ENCODE data around the gene CACNA1G. TPM values are rescaled to one million over a fixed set of nuclear protein-coding genes. Genes with fewer than 3 reads are reported as not detected.

Gene CACNA1G
- total RNA-seq, 1 experiment from 2014 or later = 6.7 TPM

DNA sequence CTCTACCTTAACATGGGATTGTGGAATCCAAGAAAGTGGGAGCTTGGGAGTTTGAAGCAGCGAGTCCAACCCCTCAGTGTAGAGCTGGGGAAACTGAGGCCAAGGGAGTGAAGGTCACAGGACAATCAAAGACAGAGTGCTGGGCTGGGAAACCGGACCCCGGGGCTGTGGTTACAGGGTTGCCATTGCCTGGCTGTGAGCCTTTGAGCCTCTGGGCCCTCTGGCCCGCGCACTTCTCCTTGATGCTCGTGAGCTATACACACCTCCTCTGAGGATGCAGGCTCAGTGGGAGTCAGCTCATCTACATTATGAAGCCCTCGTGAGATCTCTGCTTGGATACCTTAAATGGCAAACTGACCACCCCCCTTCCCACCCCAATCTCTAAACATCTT, 76.3 kb downstream of the CACNA1G start (continued):
- TF ChIP-seq, protein P1, sequence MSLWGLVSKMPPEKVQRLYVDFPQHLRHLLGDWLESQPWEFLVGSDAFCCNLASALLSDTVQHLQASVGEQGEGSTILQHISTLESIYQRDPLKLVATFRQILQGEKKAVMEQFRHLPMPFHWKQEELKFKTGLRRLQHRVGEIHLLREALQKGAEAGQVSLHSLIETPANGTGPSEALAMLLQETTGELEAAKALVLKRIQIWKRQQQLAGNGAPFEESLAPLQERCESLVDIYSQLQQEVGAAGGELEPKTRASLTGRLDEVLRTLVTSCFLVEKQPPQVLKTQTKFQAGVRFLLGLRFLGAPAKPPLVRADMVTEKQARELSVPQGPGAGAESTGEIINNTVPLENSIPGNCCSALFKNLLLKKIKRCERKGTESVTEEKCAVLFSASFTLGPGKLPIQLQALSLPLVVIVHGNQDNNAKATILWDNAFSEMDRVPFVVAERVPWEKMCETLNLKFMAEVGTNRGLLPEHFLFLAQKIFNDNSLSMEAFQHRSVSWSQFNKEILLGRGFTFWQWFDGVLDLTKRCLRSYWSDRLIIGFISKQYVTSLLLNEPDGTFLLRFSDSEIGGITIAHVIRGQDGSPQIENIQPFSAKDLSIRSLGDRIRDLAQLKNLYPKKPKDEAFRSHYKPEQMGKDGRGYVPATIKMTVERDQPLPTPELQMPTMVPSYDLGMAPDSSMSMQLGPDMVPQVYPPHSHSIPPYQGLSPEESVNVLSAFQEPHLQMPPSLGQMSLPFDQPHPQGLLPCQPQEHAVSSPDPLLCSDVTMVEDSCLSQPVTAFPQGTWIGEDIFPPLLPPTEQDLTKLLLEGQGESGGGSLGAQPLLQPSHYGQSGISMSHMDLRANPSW (CRISPR knock-in tag; conservative IDR thresholded peaks at IDR 0.05; ENCODE audit: low read depth) = no peak
- TF ChIP-seq, protein P2, sequence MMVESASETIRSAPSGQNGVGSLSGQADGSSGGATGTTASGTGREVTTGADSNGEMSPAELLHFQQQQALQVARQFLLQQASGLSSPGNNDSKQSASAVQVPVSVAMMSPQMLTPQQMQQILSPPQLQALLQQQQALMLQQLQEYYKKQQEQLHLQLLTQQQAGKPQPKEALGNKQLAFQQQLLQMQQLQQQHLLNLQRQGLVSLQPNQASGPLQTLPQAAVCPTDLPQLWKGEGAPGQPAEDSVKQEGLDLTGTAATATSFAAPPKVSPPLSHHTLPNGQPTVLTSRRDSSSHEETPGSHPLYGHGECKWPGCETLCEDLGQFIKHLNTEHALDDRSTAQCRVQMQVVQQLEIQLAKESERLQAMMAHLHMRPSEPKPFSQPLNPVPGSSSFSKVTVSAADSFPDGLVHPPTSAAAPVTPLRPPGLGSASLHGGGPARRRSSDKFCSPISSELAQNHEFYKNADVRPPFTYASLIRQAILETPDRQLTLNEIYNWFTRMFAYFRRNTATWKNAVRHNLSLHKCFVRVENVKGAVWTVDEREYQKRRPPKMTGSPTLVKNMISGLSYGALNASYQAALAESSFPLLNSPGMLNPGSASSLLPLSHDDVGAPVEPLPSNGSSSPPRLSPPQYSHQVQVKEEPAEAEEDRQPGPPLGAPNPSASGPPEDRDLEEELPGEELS (CRISPR knock-in tag; IDR thresholded peaks at IDR 0.05) = no peak

DNA sequence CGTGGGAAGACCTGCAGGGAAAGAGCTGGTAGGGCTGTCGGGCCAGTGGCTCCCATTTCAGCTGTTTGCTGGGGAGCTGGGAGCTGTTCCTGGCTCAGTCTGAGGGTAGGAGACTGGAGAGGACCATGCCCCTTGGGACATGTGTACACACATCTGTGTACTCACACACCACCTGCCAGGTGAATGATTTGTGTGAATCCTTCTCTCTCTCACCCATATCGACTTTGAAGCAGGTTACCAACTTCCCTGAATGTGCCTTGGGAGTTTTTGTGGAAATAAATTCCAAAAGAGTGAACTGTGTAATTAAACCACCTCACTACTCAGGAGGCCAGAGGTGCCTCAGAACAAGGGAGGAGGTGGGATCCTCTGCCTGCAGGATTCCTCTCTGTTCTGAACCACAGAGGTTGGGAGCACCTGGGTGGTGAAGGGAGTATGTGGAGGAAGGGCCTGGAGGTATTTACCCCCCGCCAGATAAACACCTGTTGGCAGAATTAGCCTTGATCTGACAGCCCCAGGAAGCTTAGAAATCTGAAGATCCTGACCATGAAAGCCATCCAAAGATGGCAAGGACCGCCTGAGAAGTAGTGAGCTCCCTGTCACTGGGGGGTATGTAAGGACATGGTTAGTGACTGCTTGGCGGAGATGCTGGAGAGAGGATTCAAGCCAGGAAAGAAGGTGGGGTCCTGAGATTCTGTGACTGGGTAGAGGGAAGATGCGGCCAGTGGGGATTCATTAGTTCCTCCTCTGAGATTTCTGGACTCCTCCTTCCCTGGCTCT, 77.5 kb downstream of the CACNA1G start:
- no peak for TF ChIP-seq FOXJ3 (CRISPR knock-in tag; IDR thresholded peaks at IDR 0.05; ENCODE audit: borderline replicate concordance)
- TF ChIP-seq, protein P3, sequence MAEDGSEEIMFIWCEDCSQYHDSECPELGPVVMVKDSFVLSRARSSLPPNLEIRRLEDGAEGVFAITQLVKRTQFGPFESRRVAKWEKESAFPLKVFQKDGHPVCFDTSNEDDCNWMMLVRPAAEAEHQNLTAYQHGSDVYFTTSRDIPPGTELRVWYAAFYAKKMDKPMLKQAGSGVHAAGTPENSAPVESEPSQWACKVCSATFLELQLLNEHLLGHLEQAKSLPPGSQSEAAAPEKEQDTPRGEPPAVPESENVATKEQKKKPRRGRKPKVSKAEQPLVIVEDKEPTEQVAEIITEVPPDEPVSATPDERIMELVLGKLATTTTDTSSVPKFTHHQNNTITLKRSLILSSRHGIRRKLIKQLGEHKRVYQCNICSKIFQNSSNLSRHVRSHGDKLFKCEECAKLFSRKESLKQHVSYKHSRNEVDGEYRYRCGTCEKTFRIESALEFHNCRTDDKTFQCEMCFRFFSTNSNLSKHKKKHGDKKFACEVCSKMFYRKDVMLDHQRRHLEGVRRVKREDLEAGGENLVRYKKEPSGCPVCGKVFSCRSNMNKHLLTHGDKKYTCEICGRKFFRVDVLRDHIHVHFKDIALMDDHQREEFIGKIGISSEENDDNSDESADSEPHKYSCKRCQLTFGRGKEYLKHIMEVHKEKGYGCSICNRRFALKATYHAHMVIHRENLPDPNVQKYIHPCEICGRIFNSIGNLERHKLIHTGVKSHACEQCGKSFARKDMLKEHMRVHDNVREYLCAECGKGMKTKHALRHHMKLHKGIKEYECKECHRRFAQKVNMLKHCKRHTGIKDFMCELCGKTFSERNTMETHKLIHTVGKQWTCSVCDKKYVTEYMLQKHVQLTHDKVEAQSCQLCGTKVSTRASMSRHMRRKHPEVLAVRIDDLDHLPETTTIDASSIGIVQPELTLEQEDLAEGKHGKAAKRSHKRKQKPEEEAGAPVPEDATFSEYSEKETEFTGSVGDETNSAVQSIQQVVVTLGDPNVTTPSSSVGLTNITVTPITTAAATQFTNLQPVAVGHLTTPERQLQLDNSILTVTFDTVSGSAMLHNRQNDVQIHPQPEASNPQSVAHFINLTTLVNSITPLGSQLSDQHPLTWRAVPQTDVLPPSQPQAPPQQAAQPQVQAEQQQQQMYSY (CRISPR knock-in tag; IDR thresholded peaks at IDR 0.05) = no peak
- TF ChIP-seq RORB (CRISPR knock-in tag; IDR thresholded peaks at IDR 0.05) = no peak
- no peak for TF ChIP-seq MYBL2 (CRISPR knock-in tag; IDR thresholded peaks at IDR 0.05)
- TF ChIP-seq, protein P1 (CRISPR knock-in tag; conservative IDR thresholded peaks at IDR 0.05; ENCODE audit: low read depth) = no peak
- TF ChIP-seq NFATC4 (CRISPR knock-in tag; IDR thresholded peaks at IDR 0.05) = no peak
- TF ChIP-seq TEAD1 (CRISPR knock-in tag; IDR thresholded peaks at IDR 0.05) = no peak
- TF ChIP-seq HMGA2 (CRISPR knock-in tag; IDR thresholded peaks at IDR 0.05) = no peak
- TF ChIP-seq ZNF671 (CRISPR knock-in tag; IDR thresholded peaks at IDR 0.05) = no peak
- H3K4me1 Mint-ChIP-seq = peaks cover 8% of the 10 kb centered on the region
- DNase-seq (ENCODE audit: low spot score) = no peak
- no peak overlapping the region for H3K27ac Mint-ChIP-seq
- CTCF ChIA-PET = interaction anchor here (1.3 to 8.8 kb wide), 4 partner anchors 12 to 87 kb away, joined by 4 to 82 read pairs (median 13); no protein-coding TSS in a partner anchor
- no peak overlapping the region for H3K4me3 Mint-ChIP-seq
- no peaks in the 10 kb centered on the region for H3K9me3 Mint-ChIP-seq
- POLR2A ChIA-PET = no interaction called here
- peaks cover 45% of the 10 kb centered on the region for H3K27me3 Mint-ChIP-seq (ENCODE audit: low read depth)
- H3K36me3 Mint-ChIP-seq = no peaks in the 10 kb centered on the region
- no peak for ATAC-seq

DNA sequence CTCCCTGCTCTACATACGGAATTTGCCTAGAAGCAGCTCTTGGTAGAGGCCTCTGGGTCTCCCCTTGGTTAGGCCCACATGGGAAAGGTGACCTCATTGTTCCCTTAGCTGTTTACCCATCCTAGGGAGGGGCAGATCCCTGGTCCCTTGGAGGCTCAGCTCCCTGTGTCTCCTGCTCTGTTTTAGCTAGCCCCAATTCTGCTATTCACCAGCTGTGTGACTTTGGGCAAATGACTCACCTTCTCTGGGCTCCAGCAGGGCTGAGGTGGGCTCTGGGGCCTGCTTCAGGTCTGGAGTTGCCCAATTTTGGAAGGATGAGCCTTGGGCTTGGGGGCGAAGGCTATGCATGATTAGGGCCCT, 78.1 kb downstream of the CACNA1G start:
- ATAC-seq (no peak), DNase-seq (ENCODE audit: low spot score) (no peak)
- Mint-ChIP-seq H3K27ac (no peak overlapping the region), H3K36me3 (no peaks in the 10 kb centered on the region), H3K4me1 (peaks cover 8% of the 10 kb centered on the region), H3K9me3 (no peaks in the 10 kb centered on the region), H3K27me3 (ENCODE audit: low read depth) (peaks cover 40% of the 10 kb centered on the region), H3K4me3 (no peak overlapping the region)
- TF ChIP-seq, protein P3 (CRISPR knock-in tag; IDR thresholded peaks at IDR 0.05) = no peak
- no peak for TF ChIP-seq KAT7 (CRISPR knock-in tag; IDR thresholded peaks at IDR 0.05; ENCODE audit: borderline replicate concordance)
- TF ChIP-seq RELA (CRISPR knock-in tag; IDR thresholded peaks at IDR 0.05; ENCODE audit: borderline replicate concordance) = no peak
- no peak for TF ChIP-seq ZNF232 (CRISPR knock-in tag; IDR thresholded peaks at IDR 0.05)
- TF ChIP-seq ZNF263 (CRISPR knock-in tag; IDR thresholded peaks at IDR 0.05; ENCODE audit: low read depth) = no peak
- CTCF ChIA-PET = interaction anchor here (0.8 to 8.8 kb wide), 4 partner anchors 12 to 159 kb away, joined by 3 to 82 read pairs (median 13); no protein-coding TSS in a partner anchor
- POLR2A ChIA-PET = no interaction called here
